ENCODE results near the gene EGFR. TPM values are rescaled to one million over a fixed set of nuclear protein-coding genes. Genes with fewer than 3 reads are reported as not detected.

The EGFR gene
- polyA plus RNA-seq, 1 experiment: 62.6 TPM

- H3K27me3 ChIP-seq (ENCODE audit: control insufficient read depth, insufficient read depth, low read length): no peaks in the 10 kb centered on the region
- H3K9me3 ChIP-seq (ENCODE audit: control insufficient read depth, insufficient read depth, low read length): no peaks in the 10 kb centered on the region; the same call in 1 of the 2 replicates
- POLR2A ChIA-PET: interaction anchor here (0.8 kb wide), 1 partner anchor 9 kb away, joined by 3 read pairs; no protein-coding TSS in a partner anchor
- no peak for TF ChIP-seq CTCF (IDR thresholded peaks at IDR 0.05; ENCODE audit: low read depth, low read length)
- CTCF ChIA-PET: interaction anchor here (1.0 to 2.3 kb wide), 2 partner anchors 337 to 338 kb away, joined by 3 to 8 read pairs; no protein-coding TSS in a partner anchor
- no peak overlapping the region for H3K4me3 ChIP-seq (ENCODE audit: low read depth, low read length)
- H3K27ac ChIP-seq (ENCODE audit: low read depth, low read length): peak overlapping the region; percentile 58
- DNase-seq (ENCODE audit: low read depth, low spot score): no peak
Observed at GRCh38 chr7:55112056-55112455, 93.2 kb downstream of the EGFR start.

- POLR2A ChIA-PET: interaction anchor here (0.6 kb wide), 1 partner anchor 11 kb away, joined by 4 read pairs; no protein-coding TSS in a partner anchor
- no peak for TF ChIP-seq CTCF (IDR thresholded peaks at IDR 0.05; ENCODE audit: low read depth, low read length)
- DNase-seq (ENCODE audit: low read depth, low spot score): no peak
- no peaks in the 10 kb centered on the region; the same call in 1 of the 2 replicates for H3K9me3 ChIP-seq (ENCODE audit: control insufficient read depth, insufficient read depth, low read length)
- no peak overlapping the region for H3K27ac ChIP-seq (ENCODE audit: low read depth, low read length)
- H3K27me3 ChIP-seq (ENCODE audit: control insufficient read depth, insufficient read depth, low read length): no peaks in the 10 kb centered on the region
- CTCF ChIA-PET: interaction anchor here (0.6 kb wide), 1 partner anchor 24 kb away, joined by 4 read pairs; no protein-coding TSS in a partner anchor
- no peak overlapping the region for H3K4me3 ChIP-seq (ENCODE audit: low read depth, low read length)
Observed at GRCh38 chr7:55113760-55114540, 95.1 kb downstream of the EGFR start.

- no peak overlapping the region for H3K27ac ChIP-seq (ENCODE audit: low read depth, low read length)
- ChIA-PET CTCF (no interaction called here), POLR2A (interaction anchor here (0.6 kb wide), 1 partner anchor 238 kb away, joined by 5 read pairs; no protein-coding TSS in a partner anchor)
- H3K4me3 ChIP-seq (ENCODE audit: low read depth, low read length): no peak overlapping the region
- TF ChIP-seq CTCF (IDR thresholded peaks at IDR 0.05; ENCODE audit: low read depth, low read length): no peak
- H3K9me3 ChIP-seq (ENCODE audit: control insufficient read depth, insufficient read depth, low read length): no peaks in the 10 kb centered on the region; the same call in 1 of the 2 replicates
- DNase-seq (ENCODE audit: low read depth, low spot score): no peak
- H3K27me3 ChIP-seq (ENCODE audit: control insufficient read depth, insufficient read depth, low read length): no peaks in the 10 kb centered on the region
Observed at GRCh38 chr7:55117286-55117685, 98.5 kb downstream of the EGFR start.

GRCh38 chr7:55118426-55118825 lies 99.6 kb downstream of the EGFR start:
- no peak for TF ChIP-seq CTCF (IDR thresholded peaks at IDR 0.05; ENCODE audit: low read depth, low read length)
- CTCF ChIA-PET: no interaction called here
- Histone ChIP-seq H3K9me3 (ENCODE audit: control insufficient read depth, insufficient read depth, low read length) (no peaks in the 10 kb centered on the region; the same call in 1 of the 2 replicates), H3K27me3 (ENCODE audit: control insufficient read depth, insufficient read depth, low read length) (no peaks in the 10 kb centered on the region), H3K4me3 (ENCODE audit: low read depth, low read length) (no peak overlapping the region), H3K27ac (ENCODE audit: low read depth, low read length) (no peak overlapping the region)
- POLR2A ChIA-PET: no interaction called here
- no peak for DNase-seq (ENCODE audit: low read depth, low spot score)

GRCh38 chr7:55119571-55119970 lies 100.8 kb downstream of the EGFR start:
- CTCF ChIA-PET: no interaction called here

More at GRCh38 chr7:55119571-55119970, 100.8 kb downstream of the EGFR start:
- no peak for TF ChIP-seq CTCF (IDR thresholded peaks at IDR 0.05; ENCODE audit: low read depth, low read length)
- Histone ChIP-seq H3K27me3 (ENCODE audit: control insufficient read depth, insufficient read depth, low read length) (no peaks in the 10 kb centered on the region), H3K9me3 (ENCODE audit: control insufficient read depth, insufficient read depth, low read length) (no peaks in the 10 kb centered on the region; the same call in 1 of the 2 replicates), H3K27ac (ENCODE audit: low read depth, low read length) (no peak overlapping the region), H3K4me3 (ENCODE audit: low read depth, low read length) (no peak overlapping the region)
- POLR2A ChIA-PET: no interaction called here
- DNase-seq (ENCODE audit: low read depth, low spot score): no peak
